HEK293 (cell line): Measurements from ENCODE around the gene BHLHA9.
A peak's percentile ranks its signal among the peaks of the same experiment; 100 is the strongest.

Experiments
- EGR2 ChIP-seq: fragments of 450-650 bp; formaldehyde crosslinking; IDR thresholded peaks from 2 replicates; pipeline ENCODE4 v1.5.1; 2016; ENCODE audit warnings: low read depth, missing biosample characterization, missing genetic modification characterization
- GLIS2 ChIP-seq: fragments of 450-650 bp; formaldehyde crosslinking; IDR thresholded peaks from 2 replicates; pipeline ENCODE4 v1.5.1; 2016; ENCODE audit warnings: missing biosample characterization, missing genetic modification characterization
- IKZF3 ChIP-seq: fragments of 450-650 bp; IDR thresholded peaks from 2 replicates; pipeline ENCODE4 v1.5.0; 2018; ENCODE audit warnings: missing biosample characterization, mild to moderate bottlenecking, missing genetic modification characterization, moderate library complexity
- KLF1 ChIP-seq: fragments of 450-650 bp; formaldehyde crosslinking; IDR thresholded peaks from 2 replicates; pipeline ENCODE4 v1.5.1; 2016; ENCODE audit warnings: missing biosample characterization, missing genetic modification characterization
- KLF10 ChIP-seq: fragments of 450-650 bp; IDR thresholded peaks from 2 replicates; pipeline ENCODE4 v1.5.1; 2018; ENCODE audit warnings: missing biosample characterization, mild to moderate bottlenecking, missing genetic modification characterization
- PATZ1 ChIP-seq: fragments of 450-650 bp; formaldehyde crosslinking; IDR thresholded peaks from 2 replicates; pipeline ENCODE4 v1.5.1; 2016; ENCODE audit warnings: missing biosample characterization, missing genetic modification characterization
- PBX3 ChIP-seq: sonication (generic); formaldehyde crosslinking; IDR thresholded peaks from 2 replicates; pipeline ENCODE4 v1.8.1; 2022; ENCODE audit warnings: mild to moderate bottlenecking, moderate library complexity, missing genetic modification reagents
- PRDM1 ChIP-seq: fragments of 450-650 bp; formaldehyde crosslinking; IDR thresholded peaks from 2 replicates; pipeline ENCODE4; 2016; ENCODE audit warnings: missing biosample characterization, missing genetic modification characterization
- SCRT2 ChIP-seq: fragments of 450-650 bp; formaldehyde crosslinking; IDR thresholded peaks from 2 replicates; pipeline ENCODE4 v1.5.1; 2016; ENCODE audit warnings: missing biosample characterization, missing genetic modification characterization
- SP2 ChIP-seq: fragments of 450-650 bp; formaldehyde crosslinking; IDR thresholded peaks from 2 replicates; pipeline ENCODE4 v1.5.1; 2016; ENCODE audit warnings: missing biosample characterization, missing genetic modification characterization
- SP7 ChIP-seq: fragments of 450-650 bp; formaldehyde crosslinking; IDR thresholded peaks from 2 replicates; pipeline ENCODE4 v1.5.1; 2016; ENCODE audit warnings: missing biosample characterization, missing genetic modification characterization
- ZBTB11 ChIP-seq: fragments of 450-650 bp; formaldehyde crosslinking; conservative IDR thresholded peaks from 2 replicates; pipeline ENCODE4 v1.5.1; 2016; ENCODE audit warnings: low read depth, missing biosample characterization, missing genetic modification characterization
- ZBTB20 ChIP-seq: fragments of 450-650 bp; formaldehyde crosslinking; IDR thresholded peaks from 2 replicates; pipeline ENCODE4 v1.5.1; 2016; ENCODE audit warnings: missing biosample characterization, missing genetic modification characterization
- ZBTB7A ChIP-seq: fragments of 450-650 bp; formaldehyde crosslinking; IDR thresholded peaks from 2 replicates; pipeline ENCODE4 v1.5.1; 2016; ENCODE audit warnings: low read depth, missing biosample characterization, missing genetic modification characterization
- ZFHX2 ChIP-seq: fragments of 450-650 bp; formaldehyde crosslinking; conservative IDR thresholded peaks from 2 replicates; pipeline ENCODE4 v1.5.1; 2016; ENCODE audit warnings: missing biosample characterization, missing genetic modification characterization
- ZIC2 ChIP-seq: fragments of 450-650 bp; formaldehyde crosslinking; IDR thresholded peaks from 2 replicates; pipeline ENCODE4 v1.5.1; 2016; ENCODE audit warnings: missing biosample characterization, missing genetic modification characterization
- ZNF24 ChIP-seq: fragments of 450-650 bp; formaldehyde crosslinking; IDR thresholded peaks from 2 replicates; pipeline ENCODE4 v1.5.1; 2016; ENCODE audit warnings: missing biosample characterization, missing genetic modification characterization
- ZNF274 ChIP-seq, 2 experiments: fragments of 200-500 bp in 1 of 2; fragments of 450-650 bp in 1 of 2; sonication (Bioruptor generic) in 1 of 2; formaldehyde crosslinking in 1 of 2; IDR thresholded peaks; 2 replicates each; pipeline versions ENCODE4 v1.5.1 to v1.6.1; 2014 to 2016; ENCODE audit warnings: borderline replicate concordance in 1 of 2, inconsistent platforms in 1 of 2, low read length in 1 of 2, missing biosample characterization in 1 of 2, missing genetic modification characterization in 1 of 2
- ZNF335 ChIP-seq: fragments of 450-650 bp; formaldehyde crosslinking; conservative IDR thresholded peaks from 2 replicates; pipeline ENCODE4 v1.5.1; 2016; ENCODE audit warnings: missing biosample characterization, missing genetic modification characterization
- ZNF341 ChIP-seq: fragments of 450-650 bp; formaldehyde crosslinking; IDR thresholded peaks from 2 replicates; pipeline ENCODE4; 2016; ENCODE audit warnings: low read depth, missing biosample characterization, missing genetic modification characterization
- ZNF37A ChIP-seq: fragments of 450-650 bp; IDR thresholded peaks from 2 replicates; pipeline ENCODE4 v1.5.1; 2018; ENCODE audit warnings: missing biosample characterization, missing genetic modification characterization
- ZNF423 ChIP-seq: fragments of 450-650 bp; formaldehyde crosslinking; IDR thresholded peaks from 2 replicates; pipeline ENCODE4 v1.5.1; 2016; ENCODE audit warnings: missing biosample characterization, missing genetic modification characterization
- ZNF600 ChIP-seq: fragments of 450-650 bp; formaldehyde crosslinking; IDR thresholded peaks from 2 replicates; pipeline ENCODE4 v1.5.1; 2016; ENCODE audit warnings: missing biosample characterization, missing genetic modification characterization
- ZNF629 ChIP-seq: fragments of 450-650 bp; formaldehyde crosslinking; IDR thresholded peaks from 2 replicates; pipeline ENCODE4 v1.5.1; 2017; ENCODE audit warnings: missing biosample characterization, missing genetic modification characterization
- ZNF660 ChIP-seq: fragments of 450-650 bp; IDR thresholded peaks from 2 replicates; pipeline ENCODE4 v1.5.1; 2018; ENCODE audit warnings: missing biosample characterization, mild to moderate bottlenecking, missing genetic modification characterization
- ZNF76 ChIP-seq: fragments of 450-650 bp; formaldehyde crosslinking; IDR thresholded peaks from 2 replicates; pipeline ENCODE4; 2016; ENCODE audit warnings: low read depth, missing biosample characterization, missing genetic modification characterization, borderline replicate concordance
- ZNF776 ChIP-seq: fragments of 450-650 bp; formaldehyde crosslinking; IDR thresholded peaks from 2 replicates; pipeline ENCODE4 v1.5.0; 2017; ENCODE audit warnings: missing biosample characterization, missing genetic modification characterization, borderline replicate concordance
- ZSCAN30 ChIP-seq: fragments of 450-650 bp; IDR thresholded peaks from 2 replicates; pipeline ENCODE4 v1.5.1; 2018; ENCODE audit warnings: missing biosample characterization, mild to moderate bottlenecking, missing genetic modification characterization, moderate library complexity
- TF ChIP-seq, protein P1 (sequence below): fragments of 450-650 bp; formaldehyde crosslinking; IDR thresholded peaks from 2 replicates; pipeline ENCODE4 v1.5.1; 2016; ENCODE audit warnings: missing biosample characterization, missing genetic modification characterization, borderline replicate concordance
- TF ChIP-seq, protein P2 (sequence below): fragments of 450-650 bp; formaldehyde crosslinking; IDR thresholded peaks from 2 replicates; pipeline ENCODE4 v1.5.1; 2017; ENCODE audit warnings: missing biosample characterization, missing genetic modification characterization

The BHLHA9 gene

DNA sequence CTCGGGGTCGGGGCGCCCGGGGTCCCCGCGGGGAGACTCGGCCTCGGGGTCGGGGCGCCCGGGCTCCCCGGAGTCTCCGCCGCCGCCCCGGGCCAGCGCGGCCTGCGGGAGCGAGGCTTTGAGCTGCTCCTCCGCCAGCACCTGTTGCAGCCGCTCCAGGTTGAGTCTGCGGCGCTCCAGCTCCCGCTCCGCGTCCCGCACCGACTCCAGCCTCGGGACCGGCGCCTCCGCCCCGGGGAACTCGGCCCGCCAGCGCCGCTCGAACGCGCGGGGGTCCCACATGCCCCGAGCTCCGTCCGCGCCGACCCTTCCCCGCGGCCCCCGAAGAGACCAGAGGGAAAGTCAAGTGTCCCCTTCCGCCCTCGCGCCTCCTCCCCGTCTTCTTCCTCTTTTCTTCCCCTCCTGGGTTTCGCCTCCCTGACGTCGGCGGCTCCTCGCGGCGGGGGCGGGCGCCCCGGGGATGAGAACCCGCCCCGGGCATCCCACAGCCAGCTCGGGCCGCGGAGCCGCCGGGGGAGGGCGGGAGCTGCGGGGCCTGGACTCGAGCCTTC lies 40.8 kb upstream of the BHLHA9 start (continued):
- TF ChIP-seq SP2 (tag by site-specific recombination) (peak; percentile 68), ZBTB20 (tag by site-specific recombination) (peak; percentile 55; the same call in 1 of the 2 replicates), SCRT2 (tag by site-specific recombination) (peak; percentile 98), ZNF423 (tag by site-specific recombination) (0 out of 2 replicates have a peak, but pooled peaks have one; percentile 41), ZNF341 (tag by site-specific recombination) (peak; percentile 73), ZNF660 (tag by site-specific recombination) (peak; percentile 36; the same call in 1 of the 2 replicates), EGR2 (tag by site-specific recombination) (peak; percentile 80), ZNF24 (tag by site-specific recombination) (no peak), ZIC2 (peak; percentile 78), ZNF629 (0 out of 2 replicates have a peak, but pooled peaks have one; percentile 50), ZBTB7A (tag by site-specific recombination) (no peak), PATZ1 (tag by site-specific recombination) (peak; percentile 58; the same call in 1 of the 2 replicates), ZNF600 (tag by site-specific recombination) (peak; percentile 53; the same call in 1 of the 2 replicates), ZNF274 (IDR thresholded peaks at IDR 0.05; ENCODE audit: low read length) (no peak), ZNF274 (tag by site-specific recombination; IDR thresholded peaks at IDR 0.05; ENCODE audit: borderline replicate concordance) (no peak), PRDM1 (tag by site-specific recombination) (peak; percentile 19; the same call in 1 of the 2 replicates), IKZF3 (tag by site-specific recombination) (peak; percentile 80), GLIS2 (tag by site-specific recombination) (peak; percentile 51), ZFHX2 (tag by site-specific recombination) (peak; percentile 88), ZNF335 (tag by site-specific recombination) (peak; percentile 51; the same call in 1 of the 2 replicates), ZNF776 (no peak), ZBTB11 (tag by site-specific recombination) (peak; percentile 42), ZNF76 (0 out of 2 replicates have a peak, but pooled peaks have one; percentile 33), PBX3 (CRISPR knock-in tag) (0 out of 2 replicates have a peak, but pooled peaks have one; percentile 33), SP7 (no peak), ZNF37A (tag by site-specific recombination) (no peak), KLF10 (tag by site-specific recombination) (0 out of 2 replicates have a peak, but pooled peaks have one; percentile 9), KLF1 (tag by site-specific recombination) (no peak), ZSCAN30 (tag by site-specific recombination) (0 out of 2 replicates have a peak, but pooled peaks have one; percentile 3)
- TF ChIP-seq, protein P1, sequence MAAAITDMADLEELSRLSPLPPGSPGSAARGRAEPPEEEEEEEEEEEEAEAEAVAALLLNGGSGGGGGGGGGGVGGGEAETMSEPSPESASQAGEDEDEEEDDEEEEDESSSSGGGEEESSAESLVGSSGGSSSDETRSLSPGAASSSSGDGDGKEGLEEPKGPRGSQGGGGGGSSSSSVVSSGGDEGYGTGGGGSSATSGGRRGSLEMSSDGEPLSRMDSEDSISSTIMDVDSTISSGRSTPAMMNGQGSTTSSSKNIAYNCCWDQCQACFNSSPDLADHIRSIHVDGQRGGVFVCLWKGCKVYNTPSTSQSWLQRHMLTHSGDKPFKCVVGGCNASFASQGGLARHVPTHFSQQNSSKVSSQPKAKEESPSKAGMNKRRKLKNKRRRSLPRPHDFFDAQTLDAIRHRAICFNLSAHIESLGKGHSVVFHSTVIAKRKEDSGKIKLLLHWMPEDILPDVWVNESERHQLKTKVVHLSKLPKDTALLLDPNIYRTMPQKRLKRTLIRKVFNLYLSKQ: no peak
- TF ChIP-seq, protein P2, sequence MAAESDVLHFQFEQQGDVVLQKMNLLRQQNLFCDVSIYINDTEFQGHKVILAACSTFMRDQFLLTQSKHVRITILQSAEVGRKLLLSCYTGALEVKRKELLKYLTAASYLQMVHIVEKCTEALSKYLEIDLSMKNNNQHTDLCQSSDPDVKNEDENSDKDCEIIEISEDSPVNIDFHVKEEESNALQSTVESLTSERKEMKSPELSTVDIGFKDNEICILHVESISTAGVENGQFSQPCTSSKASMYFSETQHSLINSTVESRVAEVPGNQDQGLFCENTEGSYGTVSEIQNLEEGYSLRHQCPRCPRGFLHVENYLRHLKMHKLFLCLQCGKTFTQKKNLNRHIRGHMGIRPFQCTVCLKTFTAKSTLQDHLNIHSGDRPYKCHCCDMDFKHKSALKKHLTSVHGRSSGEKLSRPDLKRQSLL (tag by site-specific recombination): peak; percentile 97
